DND-41 (cell line): Measurements from ENCODE around the gene OLIG1.

Experiments
- EZH2 ChIP-seq: IDR thresholded peaks from 3 replicates; pipeline ENCODE4 v1.6.1; 2012; ENCODE audit warnings: borderline replicate concordance, low read depth, mild to moderate bottlenecking, moderate library complexity, low read length, inconsistent platforms; ENCODE audit not compliant: severe bottlenecking
- TF ChIP-seq, protein P1 (sequence below): IDR thresholded peaks from 2 replicates; pipeline ENCODE4 v1.5.1; 2012; ENCODE audit warnings: borderline replicate concordance, low read length, moderate library complexity, mild to moderate bottlenecking; ENCODE audit not compliant: poor library complexity, severe bottlenecking; ENCODE audit errors: extremely low read depth

DNA sequence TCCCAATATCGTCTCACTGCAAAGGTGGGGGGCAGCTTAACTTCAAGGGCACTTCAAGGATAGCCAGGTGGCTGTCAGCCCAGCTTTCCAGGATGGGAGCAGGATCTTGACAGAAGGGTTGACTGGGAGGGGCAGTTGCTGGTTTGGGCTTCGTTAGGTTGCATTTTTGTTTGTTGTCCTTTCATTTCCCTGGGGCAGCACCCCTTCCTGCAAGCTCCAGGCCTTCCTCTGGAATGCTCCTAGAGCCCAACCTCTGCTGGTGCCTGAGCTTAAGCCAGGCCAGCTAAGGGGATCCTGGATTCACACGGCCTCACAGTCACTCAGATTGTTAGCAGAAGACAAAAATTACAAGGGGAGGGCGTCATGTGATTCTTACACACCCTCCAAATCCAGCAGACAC is 48.3 kb upstream of the OLIG1 start:
- TF ChIP-seq, protein P1, sequence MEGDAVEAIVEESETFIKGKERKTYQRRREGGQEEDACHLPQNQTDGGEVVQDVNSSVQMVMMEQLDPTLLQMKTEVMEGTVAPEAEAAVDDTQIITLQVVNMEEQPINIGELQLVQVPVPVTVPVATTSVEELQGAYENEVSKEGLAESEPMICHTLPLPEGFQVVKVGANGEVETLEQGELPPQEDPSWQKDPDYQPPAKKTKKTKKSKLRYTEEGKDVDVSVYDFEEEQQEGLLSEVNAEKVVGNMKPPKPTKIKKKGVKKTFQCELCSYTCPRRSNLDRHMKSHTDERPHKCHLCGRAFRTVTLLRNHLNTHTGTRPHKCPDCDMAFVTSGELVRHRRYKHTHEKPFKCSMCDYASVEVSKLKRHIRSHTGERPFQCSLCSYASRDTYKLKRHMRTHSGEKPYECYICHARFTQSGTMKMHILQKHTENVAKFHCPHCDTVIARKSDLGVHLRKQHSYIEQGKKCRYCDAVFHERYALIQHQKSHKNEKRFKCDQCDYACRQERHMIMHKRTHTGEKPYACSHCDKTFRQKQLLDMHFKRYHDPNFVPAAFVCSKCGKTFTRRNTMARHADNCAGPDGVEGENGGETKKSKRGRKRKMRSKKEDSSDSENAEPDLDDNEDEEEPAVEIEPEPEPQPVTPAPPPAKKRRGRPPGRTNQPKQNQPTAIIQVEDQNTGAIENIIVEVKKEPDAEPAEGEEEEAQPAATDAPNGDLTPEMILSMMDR: no peak
- no peak for TF ChIP-seq EZH2
